ELF-1 (cell line): ENCODE data around the gene WLS.

ENCODE experiments used
- DNase-seq: peaks from one replicate; pipeline ENCODE4 v3.0.0-alpha.2; 2016; ENCODE audit warnings: low read depth, low spot score

The WLS gene

GRCh38 chr1:68232289-68233148 is at the start of gene WLS:
Gene WLS (minus strand): TSS chr1:68232523. CDS start chr1:68232299, 224 bp downstream.
- peak; percentile 90 for DNase-seq

- DNase-seq = no peak
Observed at GRCh38 chr1:68280286-68280685, 48.0 kb upstream of the WLS start.

GRCh38 chr1:68279846-68280245 is 47.5 kb upstream of the WLS start:
- peak; percentile 40 for DNase-seq

DNA sequence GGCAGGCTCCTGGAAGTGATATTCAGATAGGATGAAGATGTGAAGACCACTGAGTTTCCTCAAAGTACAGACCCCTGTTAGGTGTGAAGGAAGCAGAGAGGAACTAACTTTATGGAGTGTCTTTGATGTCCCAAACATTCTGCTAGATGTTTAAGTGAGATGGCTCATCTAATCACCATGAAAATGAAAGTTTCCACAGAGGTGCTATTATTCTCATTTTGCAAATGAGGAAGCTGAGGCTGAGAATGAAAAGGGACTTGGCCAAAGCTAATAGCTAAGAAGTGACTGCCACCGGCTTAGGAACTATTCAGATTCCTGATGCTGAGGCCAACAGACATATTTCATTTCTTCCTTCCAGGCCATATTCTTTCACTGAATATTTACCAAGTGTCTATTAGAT is 45.9 kb upstream of the WLS start:
- no peak for DNase-seq

DNA sequence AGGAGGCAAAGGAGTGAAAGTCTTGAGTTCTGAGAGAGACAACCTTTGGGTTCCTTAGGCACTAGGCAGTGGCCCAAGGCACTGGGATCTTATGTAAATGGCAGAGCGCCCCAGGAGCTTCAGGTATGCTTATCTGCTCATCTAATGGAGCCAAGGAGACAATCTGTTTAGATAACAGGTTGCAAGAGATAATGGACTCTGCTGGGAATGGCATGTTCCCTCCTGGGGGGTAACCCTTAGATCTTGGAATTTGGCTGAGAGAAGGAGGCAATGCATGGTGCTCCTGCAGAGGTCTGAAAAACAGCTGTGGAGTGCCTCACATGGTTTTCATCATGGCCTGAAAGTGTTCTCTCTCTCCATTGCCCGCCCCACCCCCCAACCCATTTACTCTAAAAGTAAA is 44.1 kb upstream of the WLS start:
- peak; percentile 95 for DNase-seq

GRCh38 chr1:68273530-68273929 is 41.2 kb upstream of the WLS start:
- no peak for DNase-seq

DNA sequence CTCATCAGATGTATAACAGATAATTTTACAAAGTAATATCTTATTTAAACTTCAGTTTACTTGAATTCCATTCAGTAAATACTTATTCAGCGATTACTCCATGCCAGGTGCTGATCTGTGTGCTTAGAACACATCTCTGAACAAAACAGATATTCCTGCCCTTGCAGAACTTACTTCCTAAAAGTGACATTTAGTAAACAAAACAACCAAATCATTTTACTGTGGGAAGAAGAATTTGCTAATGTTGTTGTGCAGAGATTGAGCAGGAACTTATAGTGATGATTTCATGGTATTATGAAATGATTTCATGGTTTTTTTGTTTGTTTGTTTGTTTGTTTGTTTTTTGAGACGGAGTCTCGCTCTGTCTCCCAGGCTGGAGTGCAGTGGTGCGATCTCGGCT is 39.3 kb upstream of the WLS start:
- DNase-seq = no peak

DNA sequence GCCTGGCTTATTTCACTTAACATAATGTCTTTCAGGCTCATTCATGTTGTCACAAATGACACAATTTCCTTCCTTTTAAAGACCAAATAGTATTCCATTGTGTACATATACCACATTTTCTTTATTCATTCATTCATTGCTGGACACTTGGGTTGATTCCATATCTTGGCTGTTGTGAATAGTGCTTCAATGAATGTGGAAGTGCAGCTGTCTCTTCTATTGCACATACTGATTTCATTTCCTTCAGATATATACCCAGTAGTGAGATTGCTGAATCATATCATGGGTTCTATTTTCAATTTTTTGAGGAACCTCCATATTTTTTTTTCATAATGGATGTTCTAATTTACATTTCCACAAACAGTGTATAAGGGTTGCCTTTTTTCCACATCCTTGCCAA is 38.6 kb upstream of the WLS start:
- DNase-seq = no peak

DNA sequence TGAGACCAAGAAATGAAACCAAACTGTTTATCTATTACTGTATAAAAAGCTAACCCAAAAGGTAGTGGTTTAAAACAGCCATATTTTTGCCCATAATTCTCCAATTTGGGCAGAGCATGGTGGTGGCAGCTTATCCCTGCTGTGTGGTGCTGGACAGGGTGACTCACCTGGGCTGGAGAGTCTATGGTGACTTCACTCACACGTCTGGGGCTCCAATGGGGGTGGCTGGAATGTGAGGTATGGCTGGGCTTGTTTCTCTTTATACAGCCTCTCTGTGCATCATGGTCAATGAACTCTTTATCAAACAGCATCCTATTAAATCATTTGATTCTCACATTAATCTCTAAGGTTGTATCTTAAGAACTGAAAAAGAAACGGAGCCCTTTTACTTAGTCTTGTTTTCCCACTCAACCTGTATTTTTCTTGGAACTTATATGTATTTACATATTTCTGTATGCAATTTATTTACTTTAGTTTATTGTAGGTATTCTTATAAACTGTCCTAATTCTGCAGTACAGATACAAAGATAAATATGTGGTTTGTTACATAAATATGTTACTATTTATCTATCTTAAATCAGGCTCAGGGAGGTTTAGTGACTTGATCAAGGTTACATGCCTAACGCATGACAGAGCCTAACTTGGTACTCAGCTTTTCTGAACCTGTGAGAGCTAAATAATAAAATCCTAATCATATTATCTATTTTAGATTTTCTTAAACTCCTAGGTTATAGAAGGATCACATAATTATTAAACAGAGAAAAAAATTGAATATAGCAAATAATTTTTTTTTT is 37.5 kb upstream of the WLS start:
- peak; percentile 45 for DNase-seq

DNA sequence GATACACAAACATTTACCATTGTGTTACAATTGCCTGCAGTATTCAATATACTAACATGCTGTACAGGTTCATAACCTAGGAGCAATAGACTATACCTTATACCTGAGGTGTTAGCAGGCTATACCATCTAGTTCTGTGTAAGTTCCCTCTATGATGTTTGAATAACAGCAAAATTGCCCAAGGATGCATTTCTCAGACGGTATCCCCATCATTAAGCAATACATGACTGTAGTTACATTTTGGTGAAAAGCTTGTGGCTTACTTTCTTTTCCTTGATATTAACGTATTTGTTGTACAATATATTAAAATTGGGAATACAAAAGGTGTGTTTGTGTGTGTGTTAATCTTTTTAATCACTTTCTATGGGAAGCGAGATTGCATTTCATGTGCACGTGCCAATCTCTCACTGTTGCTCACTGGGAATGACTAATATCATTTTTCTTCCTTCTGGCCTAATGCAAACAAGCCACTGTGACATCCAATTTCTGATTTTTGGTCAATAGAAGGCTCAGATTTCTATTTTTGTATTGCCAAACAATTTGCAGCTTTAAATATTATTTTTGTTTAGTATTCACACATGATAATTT is 36.7 kb upstream of the WLS start:
- no peak for DNase-seq

- peak; percentile 60 for DNase-seq
Observed at GRCh38 chr1:68256824-68257223, 24.5 kb upstream of the WLS start.

DNA sequence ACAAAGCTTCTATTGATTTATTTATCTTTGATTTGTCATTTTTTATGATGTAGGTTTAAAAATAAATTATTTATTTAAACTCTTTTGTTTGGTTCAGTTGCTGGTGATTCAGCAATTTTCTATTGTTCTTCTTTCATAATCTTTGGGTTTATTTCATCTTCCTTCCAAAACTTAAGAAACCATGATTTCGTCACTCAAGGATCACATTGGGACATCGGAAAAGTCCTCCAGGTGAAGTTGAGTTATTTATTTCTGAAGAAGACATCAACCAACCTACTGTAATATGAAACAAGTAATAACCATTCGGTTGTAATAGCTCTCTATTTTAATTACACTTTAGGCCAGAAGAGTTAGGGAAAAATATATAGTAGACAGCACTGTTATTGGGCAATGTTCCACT is 23.0 kb upstream of the WLS start:
- no peak for DNase-seq

DNA sequence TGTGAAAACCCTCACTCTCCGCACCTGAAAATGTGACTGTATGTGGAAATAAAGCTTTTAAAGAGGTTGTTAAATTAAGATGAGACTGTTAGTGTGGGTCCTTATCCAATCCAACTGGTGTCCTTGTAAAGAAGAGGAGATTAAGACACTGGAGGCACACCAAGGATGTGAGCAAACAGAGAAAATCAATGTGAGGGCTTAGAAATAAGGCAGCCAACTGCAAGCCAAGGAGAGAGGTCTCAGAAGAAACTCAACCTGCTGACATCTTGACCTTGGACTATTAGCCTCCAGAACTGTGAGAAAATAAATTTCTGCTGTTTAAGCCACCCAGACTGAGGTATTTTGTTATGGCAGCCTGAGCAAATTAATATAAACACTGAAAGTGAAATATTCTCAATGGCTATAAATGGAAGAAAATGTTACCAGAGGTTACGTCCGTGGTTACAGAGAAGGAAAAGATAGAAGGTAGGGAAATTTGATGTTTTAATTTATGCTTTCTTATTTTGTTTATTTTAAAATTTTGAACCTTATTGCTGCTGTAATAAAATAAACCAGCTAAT is 22.4 kb upstream of the WLS start:
- no peak for DNase-seq

DNA sequence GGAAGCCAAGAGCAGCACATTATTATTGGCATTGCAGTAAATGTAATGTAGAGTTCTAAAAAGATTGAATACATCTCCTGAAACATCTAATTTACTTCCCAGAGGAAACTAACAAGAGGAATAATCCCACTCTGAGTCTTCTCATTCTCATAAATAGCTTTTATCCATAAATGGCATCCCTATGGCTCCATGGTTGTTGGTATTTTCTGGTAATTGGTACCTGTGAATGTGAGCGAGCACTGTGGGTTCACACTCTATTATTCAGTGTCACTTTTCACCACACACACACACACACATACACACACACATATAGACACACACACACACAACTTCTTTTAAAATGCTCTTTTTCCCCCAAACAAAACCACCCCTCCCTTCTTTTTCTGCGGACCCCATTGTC is 4.7 kb upstream of the WLS start:
- DNase-seq = no peak

DNA sequence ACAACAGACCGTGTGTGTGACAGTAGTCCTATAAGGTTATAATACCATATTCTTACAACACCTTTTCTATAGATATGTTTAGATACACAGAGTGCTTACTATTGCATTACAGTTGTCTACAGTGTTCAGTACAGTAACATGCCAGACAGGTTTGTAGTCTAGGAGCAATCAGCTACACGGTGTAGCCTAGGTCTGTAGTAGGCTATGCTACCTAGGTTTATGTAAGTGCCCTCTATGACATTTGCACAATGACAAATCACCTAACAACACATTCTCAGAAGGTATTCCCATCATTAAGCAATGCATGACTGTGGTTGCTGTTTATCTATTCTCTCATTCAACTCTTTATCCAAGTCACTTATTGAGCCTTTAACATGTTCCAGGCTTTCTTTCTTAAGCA is 1.8 kb upstream of the WLS start:
- no peak for DNase-seq

- DNase-seq = no peak
Observed at GRCh38 chr1:68233202-68233601, 879 bp upstream of the WLS start.

DNA sequence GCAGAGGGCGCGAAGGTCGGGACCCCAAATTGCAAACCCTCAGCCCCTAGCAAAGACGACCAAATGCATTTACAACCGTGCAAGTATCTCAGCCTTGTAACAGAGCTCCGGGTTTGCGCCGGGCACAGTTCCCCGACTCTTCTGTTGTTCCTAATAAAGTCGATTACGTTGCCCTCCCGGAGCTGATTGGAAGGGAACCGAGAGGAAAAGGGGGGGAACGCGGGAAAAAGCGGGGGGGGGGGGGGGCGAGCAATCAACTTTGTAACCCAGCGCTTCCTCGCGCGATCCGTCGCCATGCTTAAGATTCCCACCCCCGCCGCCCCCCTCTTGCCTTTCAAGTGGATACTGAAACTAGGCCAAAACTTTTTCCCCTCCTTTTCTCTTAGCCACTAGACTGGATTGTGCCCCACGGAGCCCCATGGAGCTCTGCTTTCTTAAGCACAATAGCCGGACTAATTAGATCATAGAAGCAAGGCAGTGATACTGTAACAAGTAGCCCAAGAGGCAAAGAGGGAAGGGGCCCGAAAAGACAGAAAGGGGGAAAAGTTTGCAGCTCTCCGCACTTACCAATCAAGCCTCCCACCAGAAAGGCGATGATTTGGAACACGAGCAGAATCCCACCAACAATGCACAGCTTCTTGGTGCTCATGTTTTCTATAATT is 565 bp downstream of the WLS start:
- no peak for DNase-seq

DNA sequence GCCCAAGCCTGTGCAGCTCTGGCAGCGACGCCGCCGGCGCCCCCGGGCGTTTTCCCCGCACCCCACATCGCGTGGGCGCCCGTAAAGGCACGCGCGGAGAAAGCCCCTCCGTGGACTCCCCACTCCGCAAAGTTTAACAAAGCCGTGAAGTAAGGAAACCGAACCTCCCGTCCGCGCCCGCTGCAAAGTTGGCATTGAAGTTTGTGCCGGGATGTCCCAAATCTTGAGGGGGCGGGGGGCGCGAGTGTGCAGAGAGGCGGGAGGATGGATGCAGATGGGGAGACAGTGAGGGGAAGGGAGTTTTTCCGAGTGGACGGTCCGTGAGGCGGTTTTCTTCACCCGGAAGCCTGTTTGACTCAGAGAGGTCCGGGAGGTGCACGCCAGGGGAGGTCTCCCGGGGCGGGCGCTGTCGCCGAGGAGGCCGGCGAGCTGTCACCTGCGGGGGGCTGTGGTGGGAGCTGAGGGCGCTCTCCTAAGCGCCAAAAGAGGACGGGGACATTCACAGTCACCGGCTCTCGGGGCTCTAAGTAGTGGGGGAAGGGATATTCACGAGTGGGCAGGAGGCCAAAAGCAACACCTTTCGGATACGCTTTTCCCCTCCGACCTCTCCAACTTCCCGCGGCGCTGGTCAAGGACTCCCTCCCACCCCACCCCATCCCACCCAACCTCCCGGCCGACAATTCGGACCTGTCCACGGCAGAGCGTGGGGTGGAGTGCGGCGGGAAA is 1.3 kb downstream of the WLS start:
- no peak for DNase-seq

GRCh38 chr1:68230484-68230802 is 1.9 kb downstream of the WLS start:
- peak; percentile 39 for DNase-seq

DNA sequence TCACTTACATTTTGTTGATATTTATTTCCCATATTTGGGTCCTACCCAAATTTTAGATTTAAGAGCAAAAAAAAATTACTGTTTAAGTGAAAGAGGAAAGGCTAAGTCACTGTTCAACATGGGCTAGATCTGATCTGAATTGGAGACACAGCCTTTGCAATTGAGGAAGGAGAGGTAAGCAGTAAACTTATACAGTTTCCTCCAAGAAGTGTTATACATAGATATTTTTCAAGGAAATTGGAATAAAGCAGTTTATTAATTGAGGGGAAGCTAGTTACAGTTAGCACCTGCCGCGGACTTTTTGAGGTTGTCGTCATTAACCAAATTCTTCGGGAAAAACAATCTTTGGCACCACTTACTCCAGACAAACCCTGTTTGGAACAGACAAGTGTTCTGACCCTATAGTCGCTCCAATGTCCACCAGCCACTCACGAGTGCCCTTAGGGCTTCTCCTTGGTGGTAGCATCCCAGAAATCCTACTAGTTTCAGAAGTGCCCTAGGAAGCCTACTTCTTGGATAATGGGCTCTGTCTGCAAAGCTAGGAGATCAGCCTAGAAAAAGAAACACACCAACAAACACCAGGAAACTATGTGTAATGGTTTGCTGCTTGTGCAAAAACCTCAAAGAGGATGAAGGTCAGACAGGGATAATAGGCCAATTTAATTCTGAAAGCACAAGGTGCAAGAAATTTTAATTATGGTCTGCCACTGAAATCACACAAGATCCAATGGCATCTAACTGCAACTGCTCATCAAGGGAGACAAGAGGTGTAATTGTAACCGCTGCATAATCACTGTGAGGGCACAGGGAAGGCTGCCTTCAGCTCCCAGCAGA is 2.5 kb downstream of the WLS start:
- DNase-seq = peak; percentile 50
